Ascending aorta (tissue), 2 donors: ENCODE results near the gene OTOP2. TPM values are rescaled to one million over a fixed set of nuclear protein-coding genes. Genes with fewer than 3 reads are reported as not detected.
A peak's percentile ranks its signal among the peaks of the same experiment; 100 is the strongest.

ENCODE experiments used
- DNase-seq, 2 donors: peaks; one replicate each; pipeline ENCODE4 v3.0.0-alpha.2; 2019; ENCODE audit warnings: low spot score in 2 of 2
- H3K27ac ChIP-seq, 2 donors: fragments of 200-600 bp; sonication (generic); one replicate each; pipeline ENCODE4 v1.5.1; 2016 to 2017; ENCODE audit warnings: mild to moderate bottlenecking in 1 of 2
- H3K27me3 ChIP-seq: fragments of 200-600 bp; sonication (generic); one replicate; pipeline ENCODE4 v1.5.1; 2017
- H3K36me3 ChIP-seq, 2 donors: fragments of 200-600 bp; sonication (generic); one replicate each; pipeline ENCODE4 v1.5.1; 2016
- H3K4me1 ChIP-seq, 2 donors: fragments of 200-600 bp; sonication (generic); one replicate each; pipeline ENCODE4 v1.5.1; 2016 to 2017; ENCODE audit warnings: mild to moderate bottlenecking in 1 of 2
- H3K4me3 ChIP-seq, 2 donors: fragments of 200-600 bp; sonication (generic); one replicate each; pipeline ENCODE4 v1.5.1; 2016 to 2017; ENCODE audit warnings: mild to moderate bottlenecking in 1 of 2
- H3K9me3 ChIP-seq, 2 donors: fragments of 200-600 bp; sonication (generic); one replicate each; pipeline ENCODE4 v1.5.1; 2016
- CTCF ChIP-seq, 3 experiments: fragments of 200-600 bp in 2 of 3; fragments of 450-650 bp in 1 of 3; sonication (generic) in 2 of 3; IDR thresholded peaks; one replicate each; pipeline ENCODE4 v1.5.1; 2016 to 2019; ENCODE audit warnings: antibody characterized with exemption in 3 of 3, mild to moderate bottlenecking in 1 of 3, moderate library complexity in 1 of 3
- intact Hi-C: fragments of 100-400 bp; cut with DNase I; formaldehyde crosslinking; loops from one replicate; pipeline ENCODE4 v1.15.1; 2023
- total RNA-seq: library from RNA; depleted of rRNA; stranded (reverse); fragments of >200 nt; gene quantifications from one replicate; pipeline ENCODE4 v1.1.0, GENCODE V29; 2016

The OTOP2 gene
- total RNA-seq, 1 donor from 2014 or later, result not detected

GRCh38 chr17:74923538-74924249, 379 bp upstream of the OTOP2 start:
- H3K27ac ChIP-seq, result no peak overlapping the region
- H3K4me1 ChIP-seq, result peaks cover 10 to 11% of the 10 kb centered on the region in 2 donors
- H3K9me3 ChIP-seq, result no peaks in the 10 kb centered on the region
- no peaks in the 10 kb centered on the region for H3K36me3 ChIP-seq
- intact Hi-C loops, result no loop called here
- peak in 1 of 2 donors; percentile 69 for DNase-seq
- TF ChIP-seq CTCF (IDR thresholded peaks at IDR 0.05), result peak; percentile 53 to 77 (median 68)
- peak overlapping the region; percentile 41 to 55 for H3K4me3 ChIP-seq
- peaks cover 31% of the 10 kb centered on the region for H3K27me3 ChIP-seq

GRCh38 chr17:74925242-74925641, 1.2 kb downstream of the OTOP2 start:
- no peaks in the 10 kb centered on the region for H3K9me3 ChIP-seq
- H3K27ac ChIP-seq, result no peak overlapping the region
- H3K27me3 ChIP-seq, result peaks cover 31% of the 10 kb centered on the region
- no peak for TF ChIP-seq CTCF (IDR thresholded peaks at IDR 0.05)
- intact Hi-C loops, result no loop called here
- no peak overlapping the region for H3K4me3 ChIP-seq
- peaks cover 10 to 11% of the 10 kb centered on the region in 2 donors for H3K4me1 ChIP-seq
- DNase-seq, result no peak
- no peaks in the 10 kb centered on the region for H3K36me3 ChIP-seq

GRCh38 chr17:74928786-74929185, 4.7 kb downstream of the OTOP2 start:
- H3K9me3 ChIP-seq, result no peaks in the 10 kb centered on the region
- no peaks in the 10 kb centered on the region for H3K36me3 ChIP-seq
- H3K27ac ChIP-seq, result no peak overlapping the region
- H3K4me3 ChIP-seq, result no peak overlapping the region
- no peak for TF ChIP-seq CTCF (IDR thresholded peaks at IDR 0.05)
- peaks cover under 1 to 5% of the 10 kb centered on the region in 2 donors for H3K4me1 ChIP-seq
- H3K27me3 ChIP-seq, result peaks cover 9% of the 10 kb centered on the region
- DNase-seq, result no peak
- intact Hi-C loops, result no loop called here

- H3K4me3 ChIP-seq, result no peak overlapping the region
- TF ChIP-seq CTCF (IDR thresholded peaks at IDR 0.05), result no peak
- peaks cover 0 to 2% of the 10 kb centered on the region in 2 donors for H3K4me1 ChIP-seq
- H3K9me3 ChIP-seq, result no peaks in the 10 kb centered on the region
- intact Hi-C loops, result no loop called here
- H3K36me3 ChIP-seq, result no peaks in the 10 kb centered on the region
- no peak for DNase-seq
- no peak overlapping the region for H3K27ac ChIP-seq
- H3K27me3 ChIP-seq, result peaks cover 7% of the 10 kb centered on the region
Measured at GRCh38 chr17:74930535-74931036, 6.5 kb downstream of the OTOP2 start.

- no peak for DNase-seq
- Histone ChIP-seq H3K9me3 (no peaks in the 10 kb centered on the region), H3K27ac (no peak overlapping the region), H3K4me1 (peaks cover 0 to 5% of the 10 kb centered on the region in 2 donors), H3K4me3 (no peak overlapping the region), H3K36me3 (no peaks in the 10 kb centered on the region), H3K27me3 (peaks cover 19% of the 10 kb centered on the region)
- intact Hi-C loops, result no loop called here
- TF ChIP-seq CTCF (IDR thresholded peaks at IDR 0.05), result no peak
Measured at GRCh38 chr17:74935048-74935447, 11.0 kb downstream of the OTOP2 start.
